Measurements from ENCODE around the gene DPP7. TPM values are rescaled to one million over a fixed set of nuclear protein-coding genes. Genes with fewer than 3 reads are reported as not detected.
A peak's percentile ranks its signal among the peaks of the same experiment; 100 is the strongest.

DPP7 gene
- total RNA-seq, 1 experiment from 2014 or later = 51.6 TPM

DNA sequence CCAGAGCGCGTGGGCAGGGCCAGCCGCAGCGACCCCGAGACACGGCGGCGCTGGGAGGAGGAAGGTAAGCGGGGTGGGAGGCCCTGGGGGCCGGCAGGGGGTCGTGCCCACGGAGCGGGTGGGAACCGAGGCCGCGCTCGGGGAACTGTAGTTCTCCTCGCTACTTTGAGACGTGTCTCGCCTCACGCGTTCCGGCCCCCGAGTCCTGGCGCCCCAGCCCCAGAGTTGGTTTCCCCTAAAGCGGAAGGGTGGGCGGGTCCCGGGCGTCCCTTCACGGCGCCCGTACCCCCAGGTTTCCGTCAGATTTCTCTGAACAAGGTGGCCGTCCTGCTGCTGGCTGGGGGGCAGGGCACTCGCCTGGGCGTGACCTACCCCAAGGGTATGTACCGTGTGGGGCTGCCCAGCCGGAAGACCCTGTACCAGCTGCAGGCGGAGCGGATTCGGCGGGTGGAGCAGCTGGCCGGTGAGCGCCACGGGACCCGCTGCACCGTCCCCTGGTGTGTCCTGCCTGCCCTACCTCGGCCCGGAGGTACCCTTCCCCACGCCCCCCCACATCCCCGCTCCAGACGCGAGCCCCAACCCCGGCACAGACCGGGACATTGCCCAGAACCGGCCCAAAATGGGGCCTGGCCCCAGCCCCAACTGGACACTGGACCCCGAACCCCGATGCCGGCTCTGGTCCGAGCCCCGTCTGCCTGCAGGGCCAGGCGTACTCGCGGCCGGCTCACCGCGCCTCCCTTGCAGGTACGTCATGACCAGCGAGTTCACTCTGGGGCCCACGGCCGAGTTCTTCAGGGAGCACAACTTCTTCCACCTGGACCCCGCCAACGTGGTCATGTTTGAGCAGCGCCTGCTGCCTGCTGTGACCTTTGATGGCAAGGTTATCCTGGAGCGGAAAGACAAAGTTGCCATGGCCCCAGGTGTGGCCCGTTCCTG is 36.5 kb downstream of the DPP7 start:
- TF ChIP-seq, protein P1, sequence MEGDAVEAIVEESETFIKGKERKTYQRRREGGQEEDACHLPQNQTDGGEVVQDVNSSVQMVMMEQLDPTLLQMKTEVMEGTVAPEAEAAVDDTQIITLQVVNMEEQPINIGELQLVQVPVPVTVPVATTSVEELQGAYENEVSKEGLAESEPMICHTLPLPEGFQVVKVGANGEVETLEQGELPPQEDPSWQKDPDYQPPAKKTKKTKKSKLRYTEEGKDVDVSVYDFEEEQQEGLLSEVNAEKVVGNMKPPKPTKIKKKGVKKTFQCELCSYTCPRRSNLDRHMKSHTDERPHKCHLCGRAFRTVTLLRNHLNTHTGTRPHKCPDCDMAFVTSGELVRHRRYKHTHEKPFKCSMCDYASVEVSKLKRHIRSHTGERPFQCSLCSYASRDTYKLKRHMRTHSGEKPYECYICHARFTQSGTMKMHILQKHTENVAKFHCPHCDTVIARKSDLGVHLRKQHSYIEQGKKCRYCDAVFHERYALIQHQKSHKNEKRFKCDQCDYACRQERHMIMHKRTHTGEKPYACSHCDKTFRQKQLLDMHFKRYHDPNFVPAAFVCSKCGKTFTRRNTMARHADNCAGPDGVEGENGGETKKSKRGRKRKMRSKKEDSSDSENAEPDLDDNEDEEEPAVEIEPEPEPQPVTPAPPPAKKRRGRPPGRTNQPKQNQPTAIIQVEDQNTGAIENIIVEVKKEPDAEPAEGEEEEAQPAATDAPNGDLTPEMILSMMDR (IDR thresholded peaks at IDR 0.05; ENCODE audit: unreplicated experiment) = no peak
- no peaks in the 10 kb centered on the region for H3K4me1 Mint-ChIP-seq (ENCODE audit: low read depth, unreplicated experiment)
- CTCF ChIA-PET = no interaction called here
- no peaks in the 10 kb centered on the region for H3K9me3 Mint-ChIP-seq (ENCODE audit: low read depth, unreplicated experiment)
- BruUV-seq (replicated peaks) = no TSS peak
- peaks cover under 1% of the 10 kb centered on the region for H3K36me3 Mint-ChIP-seq (ENCODE audit: insufficient read depth, unreplicated experiment)
- DNase-seq = no peak
- peak overlapping the region; percentile 52 for H3K4me3 Mint-ChIP-seq (ENCODE audit: low read depth, unreplicated experiment)
- no peaks in the 10 kb centered on the region for H3K27me3 Mint-ChIP-seq (ENCODE audit: unreplicated experiment)
- intact Hi-C loops (cut with micrococcal nuclease; ENCODE audit: unreplicated experiment) = no loop called here
- no peak overlapping the region for H3K27ac Mint-ChIP-seq (ENCODE audit: unreplicated experiment)

DNA sequence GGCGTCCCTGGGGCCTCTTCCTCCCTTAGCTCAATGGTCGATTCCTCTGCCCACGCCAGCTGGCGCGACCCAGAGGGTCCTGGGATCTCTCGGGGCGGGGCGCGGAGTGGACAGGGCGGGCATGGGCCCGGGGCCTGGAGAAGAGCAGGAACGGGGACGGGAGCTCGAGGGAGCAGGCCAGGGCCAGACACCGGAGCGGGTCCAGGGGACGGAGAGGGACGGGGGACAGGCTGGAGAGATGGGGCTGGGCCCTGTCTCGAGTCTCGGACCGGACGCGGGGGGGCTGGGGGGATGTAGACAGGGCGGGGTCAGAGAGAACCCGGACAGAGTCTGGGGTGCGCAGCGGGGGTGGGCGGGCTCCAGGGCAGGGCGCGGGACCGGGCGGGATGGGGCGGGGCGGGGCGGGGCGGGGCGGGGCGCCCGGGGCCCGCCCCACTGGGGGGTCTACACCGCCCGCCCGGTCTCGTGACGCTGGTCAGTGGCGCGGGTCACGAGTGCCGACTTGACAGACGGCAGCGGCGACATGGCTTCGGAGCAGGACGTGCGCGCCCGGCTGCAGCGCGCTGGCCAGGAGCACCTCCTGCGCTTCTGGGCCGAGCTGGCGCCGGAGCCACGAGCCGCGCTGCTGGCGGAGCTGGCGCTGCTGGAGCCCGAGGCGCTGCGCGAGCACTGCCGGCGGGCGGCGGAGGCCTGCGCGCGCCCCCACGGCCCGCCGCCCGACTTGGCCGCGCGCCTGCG is 37.4 kb downstream of the DPP7 start, which contains the start of gene UAP1L1:
Gene UAP1L1 (plus strand): TSS at position 508 of the 738 bp plus-strand sequence. CDS start 16 bp downstream, at position 524.
- H3K27me3 Mint-ChIP-seq (ENCODE audit: unreplicated experiment) = no peaks in the 10 kb centered on the region
- H3K36me3 Mint-ChIP-seq (ENCODE audit: insufficient read depth, unreplicated experiment) = no peaks in the 10 kb centered on the region
- DNase-seq = peak; percentile 45
- no peak within 1 kb of the TSS for H3K27ac Mint-ChIP-seq (ENCODE audit: unreplicated experiment)
- no peaks in the 10 kb centered on the region for H3K4me1 Mint-ChIP-seq (ENCODE audit: low read depth, unreplicated experiment)
- H3K4me3 Mint-ChIP-seq (ENCODE audit: low read depth, unreplicated experiment) = peak within 1 kb of the TSS; percentile 52
- H3K9me3 Mint-ChIP-seq (ENCODE audit: low read depth, unreplicated experiment) = no peaks in the 10 kb centered on the region
- CTCF ChIA-PET = no interaction called here
- intact Hi-C loops (cut with micrococcal nuclease; ENCODE audit: unreplicated experiment) = no loop called here
- BruUV-seq (replicated peaks) = no TSS peak
- TF ChIP-seq, protein P1 (IDR thresholded peaks at IDR 0.05; ENCODE audit: unreplicated experiment) = no peak

DNA sequence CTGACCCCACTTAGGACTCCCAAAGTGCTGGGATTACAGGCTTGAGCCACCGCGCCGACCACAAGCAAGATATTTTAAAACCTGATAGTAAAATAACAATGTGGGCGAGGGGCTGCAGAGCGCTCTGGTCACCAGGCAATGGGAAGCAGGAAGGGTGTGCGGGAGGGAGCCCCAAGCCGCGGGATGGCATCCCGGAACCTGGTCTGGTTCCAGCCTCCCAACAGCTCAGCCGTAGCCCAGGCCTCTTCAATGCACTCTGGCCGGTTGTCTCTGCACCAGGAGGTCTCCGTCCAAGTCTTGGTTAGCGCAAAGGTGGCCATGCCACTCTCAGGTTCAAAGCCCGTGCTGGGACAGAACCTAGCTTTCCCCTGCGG is 37.9 kb downstream of the DPP7 start:
- DNase-seq = no peak
- H3K9me3 Mint-ChIP-seq (ENCODE audit: low read depth, unreplicated experiment) = no peaks in the 10 kb centered on the region
- H3K36me3 Mint-ChIP-seq (ENCODE audit: insufficient read depth, unreplicated experiment) = no peaks in the 10 kb centered on the region
- no TSS peak for BruUV-seq (replicated peaks)
- H3K4me1 Mint-ChIP-seq (ENCODE audit: low read depth, unreplicated experiment) = no peaks in the 10 kb centered on the region
- H3K4me3 Mint-ChIP-seq (ENCODE audit: low read depth, unreplicated experiment) = peak overlapping the region; percentile 52
- no peaks in the 10 kb centered on the region for H3K27me3 Mint-ChIP-seq (ENCODE audit: unreplicated experiment)
- no peak overlapping the region for H3K27ac Mint-ChIP-seq (ENCODE audit: unreplicated experiment)
- intact Hi-C loops (cut with micrococcal nuclease; ENCODE audit: unreplicated experiment) = no loop called here
- TF ChIP-seq, protein P1 (IDR thresholded peaks at IDR 0.05; ENCODE audit: unreplicated experiment) = no peak
- CTCF ChIA-PET = no interaction called here

DNA sequence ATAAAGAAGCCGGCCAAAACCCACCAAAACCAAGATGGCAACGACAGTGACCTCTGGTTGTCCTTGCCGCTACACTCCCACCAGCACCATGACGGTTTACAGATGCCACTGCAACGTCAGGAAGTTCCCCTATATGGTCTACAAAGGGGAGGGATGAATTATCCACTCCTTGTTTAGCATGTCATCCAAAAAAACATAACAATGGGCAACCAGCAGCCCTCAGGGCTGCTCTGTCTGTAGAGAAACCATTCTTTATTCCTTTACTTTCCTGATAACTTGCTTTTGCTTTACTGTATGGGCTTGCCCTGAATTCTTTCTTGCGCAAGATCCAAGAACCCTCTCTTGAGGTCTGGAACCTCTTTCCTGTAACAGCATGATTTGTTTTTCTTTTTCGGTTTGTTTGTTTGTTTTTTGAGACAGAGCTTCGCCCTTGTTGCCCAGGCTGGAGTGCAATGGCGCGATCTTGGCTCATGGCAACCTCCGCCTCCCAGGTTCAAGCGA is 39.2 kb downstream of the DPP7 start:
- no TSS peak for BruUV-seq (replicated peaks)
- Mint-ChIP-seq H3K9me3 (ENCODE audit: low read depth, unreplicated experiment) (no peaks in the 10 kb centered on the region), H3K36me3 (ENCODE audit: insufficient read depth, unreplicated experiment) (peaks cover 12% of the 10 kb centered on the region), H3K27ac (ENCODE audit: unreplicated experiment) (no peak overlapping the region), H3K4me3 (ENCODE audit: low read depth, unreplicated experiment) (no peak overlapping the region), H3K4me1 (ENCODE audit: low read depth, unreplicated experiment) (peaks cover 9% of the 10 kb centered on the region), H3K27me3 (ENCODE audit: unreplicated experiment) (no peaks in the 10 kb centered on the region)
- CTCF ChIA-PET = no interaction called here
- no peak for DNase-seq
- intact Hi-C loops (cut with micrococcal nuclease; ENCODE audit: unreplicated experiment) = no loop called here
- TF ChIP-seq, protein P1 (IDR thresholded peaks at IDR 0.05; ENCODE audit: unreplicated experiment) = no peak

Data from Calu3 (cell line).